ENCODE measurements around the gene RAB27A. TPM values are rescaled to one million over a fixed set of nuclear protein-coding genes. Genes with fewer than 3 reads are reported as not detected.
"Not testable (repeated sequence)": the region's sequence is repeated elsewhere in the genome, so short reads cannot be mapped to it uniquely, and the experiment has no call there.

The RAB27A gene
- total RNA-seq, 1 donor from 2014 or later, result 5.0 TPM

DNA sequence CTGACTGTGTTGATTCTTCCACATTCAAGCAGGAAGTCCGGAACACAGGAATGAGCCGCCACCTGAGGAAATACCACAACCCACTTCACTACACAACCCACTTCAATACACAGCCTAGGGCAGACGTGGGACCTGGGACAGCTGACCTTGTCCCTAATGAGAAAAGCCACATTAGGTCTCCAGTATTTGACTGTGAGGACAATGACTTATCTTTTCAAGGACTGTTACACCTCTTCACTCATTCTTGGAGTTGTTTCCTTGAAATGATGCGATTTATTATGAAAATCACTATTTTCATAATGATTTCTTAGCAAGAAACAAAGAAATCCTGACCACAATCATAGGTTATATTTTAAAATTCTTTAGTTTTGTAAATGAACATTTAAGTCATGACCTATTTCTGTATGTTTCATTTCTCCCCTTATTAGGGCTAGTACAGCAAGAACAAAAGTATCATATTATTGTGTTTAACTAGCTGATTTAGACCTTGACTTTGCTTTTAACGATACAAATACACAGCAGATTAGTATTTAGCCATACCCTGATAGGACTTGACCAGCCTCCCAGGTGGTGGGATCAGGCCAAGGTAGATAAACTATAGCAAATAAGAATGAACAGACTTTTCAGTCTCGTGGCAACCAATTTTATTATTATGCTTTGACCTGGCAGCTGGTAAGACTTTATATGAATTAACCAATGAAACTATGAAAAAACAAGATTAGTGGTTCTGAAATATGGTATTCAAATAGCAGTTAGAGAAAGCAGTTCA is 6.0 kb downstream of the RAB27A start:
- no peaks in the 10 kb centered on the region for H3K27me3 ChIP-seq (ENCODE audit: control insufficient read depth, insufficient read depth, low read length)
- TF ChIP-seq, protein P1, sequence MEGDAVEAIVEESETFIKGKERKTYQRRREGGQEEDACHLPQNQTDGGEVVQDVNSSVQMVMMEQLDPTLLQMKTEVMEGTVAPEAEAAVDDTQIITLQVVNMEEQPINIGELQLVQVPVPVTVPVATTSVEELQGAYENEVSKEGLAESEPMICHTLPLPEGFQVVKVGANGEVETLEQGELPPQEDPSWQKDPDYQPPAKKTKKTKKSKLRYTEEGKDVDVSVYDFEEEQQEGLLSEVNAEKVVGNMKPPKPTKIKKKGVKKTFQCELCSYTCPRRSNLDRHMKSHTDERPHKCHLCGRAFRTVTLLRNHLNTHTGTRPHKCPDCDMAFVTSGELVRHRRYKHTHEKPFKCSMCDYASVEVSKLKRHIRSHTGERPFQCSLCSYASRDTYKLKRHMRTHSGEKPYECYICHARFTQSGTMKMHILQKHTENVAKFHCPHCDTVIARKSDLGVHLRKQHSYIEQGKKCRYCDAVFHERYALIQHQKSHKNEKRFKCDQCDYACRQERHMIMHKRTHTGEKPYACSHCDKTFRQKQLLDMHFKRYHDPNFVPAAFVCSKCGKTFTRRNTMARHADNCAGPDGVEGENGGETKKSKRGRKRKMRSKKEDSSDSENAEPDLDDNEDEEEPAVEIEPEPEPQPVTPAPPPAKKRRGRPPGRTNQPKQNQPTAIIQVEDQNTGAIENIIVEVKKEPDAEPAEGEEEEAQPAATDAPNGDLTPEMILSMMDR (IDR thresholded peaks at IDR 0.05; ENCODE audit: insufficient read depth, low read length, poor library complexity, severe bottlenecking), result no peak
- DNase-seq (ENCODE audit: low read depth), result no peak
- no peak overlapping the region for H3K4me3 ChIP-seq (ENCODE audit: low read depth, low read length)
- no peaks in the 10 kb centered on the region for H3K36me3 ChIP-seq (ENCODE audit: control insufficient read depth, insufficient read depth, low read length)

- TF ChIP-seq, protein P1 (IDR thresholded peaks at IDR 0.05; ENCODE audit: insufficient read depth, low read length, poor library complexity, severe bottlenecking), result no peak
- no peak overlapping the region for H3K4me3 ChIP-seq (ENCODE audit: low read depth, low read length)
- no peaks in the 10 kb centered on the region for H3K36me3 ChIP-seq (ENCODE audit: control insufficient read depth, insufficient read depth, low read length)
- DNase-seq (ENCODE audit: low read depth), result peak; percentile 42
- H3K27me3 ChIP-seq (ENCODE audit: control insufficient read depth, insufficient read depth, low read length), result no peaks in the 10 kb centered on the region
Measured at GRCh38 chr15:55282284-55282833, 7.3 kb downstream of the RAB27A start.

DNA sequence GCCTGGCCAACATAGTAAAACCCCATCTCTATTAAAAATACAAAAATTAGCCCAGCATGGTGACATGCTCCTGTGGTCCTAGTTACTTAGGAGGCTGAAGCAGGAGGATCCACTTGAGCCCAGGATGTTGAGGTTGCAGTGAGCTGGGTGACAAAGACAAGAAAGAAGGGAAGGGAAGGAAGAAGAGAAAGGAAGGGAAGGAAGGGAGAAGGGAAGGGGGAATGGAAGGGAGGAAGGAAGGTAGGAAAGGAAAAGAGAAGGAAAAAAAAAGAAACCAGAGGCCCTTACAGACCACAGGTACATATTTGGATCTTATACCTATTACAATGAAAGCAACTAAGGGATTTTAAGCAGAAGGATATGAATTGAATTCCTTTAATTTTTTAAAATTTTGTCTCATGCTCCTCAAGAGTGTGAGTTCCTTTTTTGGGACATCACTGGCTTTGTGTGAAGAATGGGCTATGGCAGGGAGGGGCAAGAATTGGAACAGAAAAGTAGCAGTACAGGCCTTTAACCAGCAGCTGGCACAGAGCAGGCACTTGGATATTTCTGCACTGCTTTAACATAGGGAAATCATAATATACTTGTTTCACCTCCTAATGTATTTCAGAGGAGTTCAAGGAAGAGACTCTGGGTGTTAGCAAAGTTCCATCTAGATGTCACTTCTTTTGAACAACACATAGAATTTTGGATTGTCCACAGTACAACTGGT is 7.9 kb downstream of the RAB27A start:
- Histone ChIP-seq H3K36me3 (ENCODE audit: control insufficient read depth, insufficient read depth, low read length) (no peaks in the 10 kb centered on the region), H3K27me3 (ENCODE audit: control insufficient read depth, insufficient read depth, low read length) (no peaks in the 10 kb centered on the region), H3K4me3 (ENCODE audit: low read depth, low read length) (no peak overlapping the region)
- no peak for DNase-seq (ENCODE audit: low read depth)
- TF ChIP-seq, protein P1 (IDR thresholded peaks at IDR 0.05; ENCODE audit: insufficient read depth, low read length, poor library complexity, severe bottlenecking), result no peak

DNA sequence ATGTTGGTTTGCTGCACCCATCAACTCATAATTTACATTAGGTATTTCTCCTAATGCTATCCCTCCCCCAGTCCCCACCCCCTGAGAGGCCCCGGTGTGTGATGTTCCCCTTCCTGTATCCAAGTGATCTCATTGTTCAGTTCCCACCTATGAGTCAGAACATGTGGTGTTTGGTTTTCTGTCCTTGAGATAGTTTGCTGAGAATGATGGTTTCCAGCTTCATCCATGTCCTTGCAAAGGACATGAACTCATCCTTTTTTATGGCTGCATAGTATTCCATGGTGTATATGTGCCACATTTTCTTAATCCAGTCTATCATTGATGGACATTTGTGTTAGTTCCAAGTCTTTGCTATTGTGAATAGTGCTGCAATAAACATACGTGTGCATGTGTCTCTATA is 9.0 kb downstream of the RAB27A start:
- not testable (repeated sequence) for H3K27me3 ChIP-seq (ENCODE audit: control insufficient read depth, insufficient read depth, low read length); DNase-seq (ENCODE audit: low read depth); H3K4me3 ChIP-seq (ENCODE audit: low read depth, low read length); H3K36me3 ChIP-seq (ENCODE audit: control insufficient read depth, insufficient read depth, low read length)

GRCh38 chr15:55279746-55280351 is 9.8 kb downstream of the RAB27A start:
- H3K27me3 ChIP-seq (ENCODE audit: control insufficient read depth, insufficient read depth, low read length), result no peaks in the 10 kb centered on the region
- no peak overlapping the region for H3K4me3 ChIP-seq (ENCODE audit: low read depth, low read length)
- TF ChIP-seq, protein P1 (IDR thresholded peaks at IDR 0.05; ENCODE audit: insufficient read depth, low read length, poor library complexity, severe bottlenecking), result no peak
- DNase-seq (ENCODE audit: low read depth), result peak; percentile 90
- H3K36me3 ChIP-seq (ENCODE audit: control insufficient read depth, insufficient read depth, low read length), result no peaks in the 10 kb centered on the region

GRCh38 chr15:55279100-55279745 is 10.4 kb downstream of the RAB27A start:
- DNase-seq (ENCODE audit: low read depth), result no peak
- no peaks in the 10 kb centered on the region for H3K27me3 ChIP-seq (ENCODE audit: control insufficient read depth, insufficient read depth, low read length)
- H3K4me3 ChIP-seq (ENCODE audit: low read depth, low read length), result no peak overlapping the region
- H3K36me3 ChIP-seq (ENCODE audit: control insufficient read depth, insufficient read depth, low read length), result no peaks in the 10 kb centered on the region
- TF ChIP-seq, protein P1 (IDR thresholded peaks at IDR 0.05; ENCODE audit: insufficient read depth, low read length, poor library complexity, severe bottlenecking), result no peak
